Fibroblast of mammary gland (primary cell): ENCODE data around the gene TENM4.

ENCODE experiments used
- DNase-seq: peaks from one replicate; pipeline ENCODE4 v3.0.0-alpha.2; 2010; ENCODE audit warnings: low read depth
- H3K4me3 ChIP-seq: 2 replicates; pipeline ENCODE4 v1.5.1; 2011; ENCODE audit warnings: low read depth, mild to moderate bottlenecking, low read length, moderate library complexity; ENCODE audit not compliant: control insufficient read depth
- TF ChIP-seq, protein P1 (sequence below): conservative IDR thresholded peaks from 2 replicates; pipeline ENCODE4 v1.5.1; 2011; ENCODE audit warnings: low read depth, low read length, inconsistent platforms; ENCODE audit not compliant: control insufficient read depth, insufficient read depth

Gene TENM4

DNA sequence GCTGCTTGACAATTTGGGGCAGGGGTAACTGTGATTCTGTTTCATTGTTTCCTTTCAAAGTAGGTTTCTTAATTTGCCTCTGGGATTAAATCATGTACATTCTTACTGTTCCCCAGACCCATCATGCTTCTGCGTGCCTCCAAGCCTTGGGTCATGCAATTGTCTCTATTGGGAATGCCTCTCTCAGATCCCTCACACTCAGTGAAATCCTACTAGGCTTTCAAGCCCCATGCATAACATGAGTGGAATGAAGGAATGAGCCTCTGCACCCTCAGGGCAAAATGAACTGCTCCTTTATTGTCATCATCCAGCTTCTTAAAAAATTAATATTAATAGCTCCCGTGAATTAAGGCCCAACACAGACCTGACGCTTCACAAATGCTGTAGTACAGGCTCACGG, 381.7 kb downstream of the TENM4 start:
- no peak for DNase-seq
- TF ChIP-seq, protein P1, sequence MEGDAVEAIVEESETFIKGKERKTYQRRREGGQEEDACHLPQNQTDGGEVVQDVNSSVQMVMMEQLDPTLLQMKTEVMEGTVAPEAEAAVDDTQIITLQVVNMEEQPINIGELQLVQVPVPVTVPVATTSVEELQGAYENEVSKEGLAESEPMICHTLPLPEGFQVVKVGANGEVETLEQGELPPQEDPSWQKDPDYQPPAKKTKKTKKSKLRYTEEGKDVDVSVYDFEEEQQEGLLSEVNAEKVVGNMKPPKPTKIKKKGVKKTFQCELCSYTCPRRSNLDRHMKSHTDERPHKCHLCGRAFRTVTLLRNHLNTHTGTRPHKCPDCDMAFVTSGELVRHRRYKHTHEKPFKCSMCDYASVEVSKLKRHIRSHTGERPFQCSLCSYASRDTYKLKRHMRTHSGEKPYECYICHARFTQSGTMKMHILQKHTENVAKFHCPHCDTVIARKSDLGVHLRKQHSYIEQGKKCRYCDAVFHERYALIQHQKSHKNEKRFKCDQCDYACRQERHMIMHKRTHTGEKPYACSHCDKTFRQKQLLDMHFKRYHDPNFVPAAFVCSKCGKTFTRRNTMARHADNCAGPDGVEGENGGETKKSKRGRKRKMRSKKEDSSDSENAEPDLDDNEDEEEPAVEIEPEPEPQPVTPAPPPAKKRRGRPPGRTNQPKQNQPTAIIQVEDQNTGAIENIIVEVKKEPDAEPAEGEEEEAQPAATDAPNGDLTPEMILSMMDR = no peak
- no peak overlapping the region for H3K4me3 ChIP-seq

DNA sequence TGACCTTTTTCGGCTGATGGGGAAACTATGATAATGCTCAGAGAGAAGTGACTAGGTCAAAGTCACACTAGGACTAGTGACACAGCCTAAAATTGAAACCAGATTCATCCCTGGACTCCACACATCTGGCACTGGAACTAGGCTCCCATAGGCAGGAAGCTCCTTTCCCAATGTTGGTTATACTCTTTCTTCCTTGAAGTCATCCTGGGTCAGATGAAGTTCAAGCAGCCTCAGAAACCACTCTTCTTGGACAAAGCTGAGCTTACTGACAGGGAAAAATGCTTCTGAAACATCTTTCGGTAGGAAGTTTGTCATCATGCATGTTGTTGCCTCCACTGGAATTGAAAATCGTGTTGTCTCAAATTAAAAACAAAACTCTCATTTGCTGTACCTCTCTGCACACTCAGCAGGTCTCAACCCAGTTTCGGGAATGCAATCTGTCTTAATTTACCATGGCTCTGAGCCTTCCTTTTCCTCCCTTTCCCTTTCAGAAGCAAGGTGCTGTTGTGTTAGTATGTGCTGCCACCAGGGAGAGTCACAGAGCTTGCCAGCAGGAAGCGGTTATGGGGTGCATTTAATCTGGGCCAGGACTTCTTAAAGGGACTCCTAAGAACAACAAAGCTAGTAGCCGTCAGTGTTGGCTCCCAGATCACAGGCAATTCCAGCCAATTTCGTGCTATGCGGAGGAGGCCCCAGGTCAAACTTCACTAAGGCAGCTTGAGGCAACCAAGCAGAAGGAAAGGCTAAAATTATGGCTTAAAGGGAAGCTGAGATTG, 384.8 kb downstream of the TENM4 start:
- TF ChIP-seq, protein P1 = peak; percentile 27
- no peak overlapping the region for H3K4me3 ChIP-seq
- DNase-seq = peak; percentile 95

DNA sequence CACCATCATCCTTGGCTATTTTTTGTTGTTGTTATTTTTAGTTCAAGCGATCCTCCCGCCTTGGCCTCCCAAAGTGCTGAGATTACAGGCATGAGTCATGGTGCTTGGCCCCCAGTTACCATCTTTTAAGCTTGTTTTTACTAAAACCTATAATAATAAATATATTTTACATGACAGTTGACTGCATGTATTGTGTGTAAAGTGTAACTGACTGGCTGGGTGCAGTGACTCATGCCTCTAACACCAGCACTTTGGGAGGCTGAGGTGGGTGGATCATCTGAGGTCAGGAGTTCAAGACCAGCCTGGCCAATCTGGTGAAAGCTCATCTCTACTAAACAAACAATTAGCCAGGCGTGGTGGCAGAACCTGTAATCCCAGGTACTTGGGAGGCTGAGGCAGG, 386.2 kb downstream of the TENM4 start:
- no peak overlapping the region for H3K4me3 ChIP-seq
- peak; percentile 87 for DNase-seq
- TF ChIP-seq, protein P1 = no peak

DNA sequence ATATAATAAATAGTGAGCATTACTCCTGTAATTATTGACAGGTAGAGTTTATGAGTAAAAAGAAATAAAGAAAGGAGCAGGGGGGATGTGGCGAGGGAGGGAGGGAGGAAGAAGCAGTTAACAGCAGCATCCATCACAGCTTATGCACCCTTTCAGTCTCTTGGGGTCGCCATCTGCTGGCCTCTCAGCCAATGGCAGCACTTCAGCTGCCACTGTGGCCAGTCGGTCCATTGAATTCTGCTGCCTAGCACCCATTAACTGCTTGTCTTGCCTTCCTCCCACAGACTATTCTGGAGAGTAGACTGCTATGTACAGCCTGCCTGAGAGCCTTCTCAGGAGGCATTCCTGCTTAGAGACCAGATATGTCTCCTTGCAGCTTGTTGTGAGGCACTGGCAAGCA, 388.3 kb downstream of the TENM4 start:
- DNase-seq = no peak
- TF ChIP-seq, protein P1 = peak; percentile 10
- H3K4me3 ChIP-seq = no peak overlapping the region

DNA sequence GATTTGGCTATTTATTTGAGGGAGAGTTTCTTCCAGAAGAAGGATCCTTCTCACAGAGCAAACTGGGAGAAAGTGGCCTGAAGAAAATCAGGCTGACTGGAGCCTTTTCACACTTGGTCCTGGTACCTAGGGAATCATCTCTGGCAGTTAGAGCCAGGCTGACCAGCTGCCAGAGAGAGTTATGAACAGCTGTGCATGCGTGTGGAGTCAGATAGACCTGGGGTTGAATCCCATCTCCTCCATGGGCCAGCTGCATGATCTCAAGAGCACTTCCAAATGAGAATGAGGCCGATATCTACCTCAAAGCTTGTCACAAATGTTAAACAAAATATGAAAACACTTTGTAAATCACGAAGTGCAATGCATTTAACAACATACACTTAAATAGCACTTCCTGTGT, 390.0 kb downstream of the TENM4 start:
- no peak for DNase-seq
- TF ChIP-seq, protein P1 = no peak
- no peak overlapping the region for H3K4me3 ChIP-seq

DNA sequence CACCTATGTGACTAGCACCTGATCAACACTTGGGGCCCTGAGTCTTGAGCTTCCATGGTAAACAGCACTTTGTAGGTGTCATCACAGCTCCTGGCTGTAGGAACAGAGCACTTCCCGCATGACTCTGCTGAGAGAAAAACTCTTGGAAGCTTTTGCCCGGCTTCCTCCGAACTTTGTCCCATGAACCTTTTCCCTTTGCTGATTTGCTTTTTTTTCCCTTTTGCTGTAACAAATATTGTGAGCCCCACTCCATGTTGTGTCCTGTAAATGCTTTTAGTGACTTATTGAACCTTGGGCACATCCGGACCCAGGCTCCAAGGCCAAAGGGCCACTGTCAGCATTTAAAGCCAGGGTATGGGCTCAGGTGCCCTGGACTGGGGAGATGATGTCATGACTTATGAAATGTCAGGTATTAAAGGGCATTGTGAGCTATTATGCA, 391.1 kb downstream of the TENM4 start:
- no peak for DNase-seq
- TF ChIP-seq, protein P1 = no peak
- H3K4me3 ChIP-seq = no peak overlapping the region
